Tibial nerve (tissue), 4 donors: ENCODE data around the gene LRTM2.
A peak's percentile ranks its signal among the peaks of the same experiment; 100 is the strongest.

ENCODE experiments used
- CTCF ChIP-seq, 5 experiments: fragments of 200-600 bp in 3 of 5; fragments of 450-650 bp in 2 of 5; sonication (generic) in 3 of 5; IDR thresholded peaks; one replicate each; pipeline ENCODE4 v1.5.1; 2016 to 2019; ENCODE audit warnings: antibody characterized with exemption in 5 of 5, mild to moderate bottlenecking in 3 of 5, moderate library complexity in 2 of 5
- EP300 ChIP-seq, 2 donors: sonication (generic); formaldehyde crosslinking; IDR thresholded peaks; one replicate each; pipeline ENCODE4 v1.6.1; 2017; ENCODE audit warnings: antibody characterized with exemption in 2 of 2, mild to moderate bottlenecking in 1 of 2

DNA sequence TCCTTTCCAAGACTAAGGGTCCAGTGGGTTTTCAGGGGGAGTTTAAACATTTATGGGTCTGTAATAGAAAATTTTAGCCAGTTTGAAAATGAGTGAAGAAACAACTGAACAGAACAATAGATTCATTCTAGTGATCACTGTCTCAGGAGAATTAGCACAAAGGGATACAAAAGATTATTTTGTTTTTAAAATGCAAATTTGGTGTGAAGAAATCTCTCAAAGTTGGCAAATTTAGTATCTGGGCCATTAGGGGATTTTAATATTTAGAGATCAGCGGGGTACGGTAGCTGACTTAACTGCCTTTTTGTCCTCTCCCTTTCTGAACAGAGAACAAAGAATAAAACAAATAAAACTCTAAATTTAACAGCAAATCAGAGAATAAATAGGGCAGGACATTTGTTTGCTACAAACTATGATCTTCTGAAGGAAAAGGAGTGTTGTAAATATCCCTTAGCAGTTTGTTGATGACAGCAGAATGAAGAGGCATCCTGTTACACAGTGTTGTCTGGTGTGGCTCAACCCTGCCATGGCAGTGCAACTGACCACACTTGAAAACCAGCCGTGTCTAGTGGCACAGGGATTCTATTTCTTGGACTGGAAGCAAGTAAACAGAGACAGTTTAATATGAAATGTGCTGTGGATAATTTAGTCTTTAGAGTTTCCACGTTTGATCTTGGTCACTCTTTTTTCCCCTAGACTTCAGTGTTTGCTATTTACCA is 46.3 kb upstream of the LRTM2 start:
- TF ChIP-seq CTCF (IDR thresholded peaks at IDR 0.05) (no peak), EP300 (IDR thresholded peaks at IDR 0.05) (peak in 1 of 2 donors; percentile 31)
